Measurements from ENCODE around the gene PRDM15.

Gene PRDM15

GRCh38 chr21:41899426-41900202 is 20.5 kb upstream of the PRDM15 start:
- peak overlapping the region; percentile 70 for H3K4me3 ChIP-seq (ENCODE audit: low read length, poor library complexity, severe bottlenecking)
- peak overlapping the region; percentile 86 for H3K4me2 ChIP-seq (ENCODE audit: low read depth, low read length, poor library complexity, severe bottlenecking)
- H3K27me3 ChIP-seq (ENCODE audit: insufficient read depth, low read length, poor library complexity, severe bottlenecking), result no peaks in the 10 kb centered on the region
- no peak for TF ChIP-seq EZH2phosphoT487 (IDR thresholded peaks at IDR 0.05; ENCODE audit: borderline replicate concordance)
- TF ChIP-seq CTCF (conservative IDR thresholded peaks at IDR 0.05; ENCODE audit: low read length), result peak; percentile 21; the same call in 1 of the 2 replicates
- H3K9me3 ChIP-seq (ENCODE audit: insufficient read depth, low read depth, low read length), result no peaks in the 10 kb centered on the region
- peaks cover 25% of the 10 kb centered on the region for H3F3A ChIP-seq (ENCODE audit: low read depth)
- peak overlapping the region; percentile 28; the same call in 1 of the 2 replicates for H2AFZ ChIP-seq (ENCODE audit: low read length)
- H3K9ac ChIP-seq (ENCODE audit: low read depth, low read length, poor library complexity, severe bottlenecking), result peak overlapping the region; percentile 95
- H3K36me3 ChIP-seq (ENCODE audit: insufficient read depth, low read length), result no peaks in the 10 kb centered on the region
- peaks cover 92% of the 10 kb centered on the region for H3K4me1 ChIP-seq (ENCODE audit: insufficient read depth, low read length, poor library complexity, severe bottlenecking)
- no peaks in the 10 kb centered on the region for H3K9me2 ChIP-seq (replicated peaks; ENCODE audit: low read depth, low read length)
- H4K20me1 ChIP-seq (ENCODE audit: insufficient read depth, low read length, poor library complexity, severe bottlenecking), result no peaks in the 10 kb centered on the region
- peaks cover 40% of the 10 kb centered on the region for H3K79me2 ChIP-seq (ENCODE audit: insufficient read depth, low read length)

GRCh38 chr21:41898998-41899397 is 19.9 kb upstream of the PRDM15 start:
- peak overlapping the region; percentile 95 for H3K9ac ChIP-seq (ENCODE audit: low read depth, low read length, poor library complexity, severe bottlenecking)
- H3K4me2 ChIP-seq (ENCODE audit: low read depth, low read length, poor library complexity, severe bottlenecking), result peak overlapping the region; percentile 86
- peaks cover 92% of the 10 kb centered on the region for H3K4me1 ChIP-seq (ENCODE audit: insufficient read depth, low read length, poor library complexity, severe bottlenecking)
- no peaks in the 10 kb centered on the region for H3K36me3 ChIP-seq (ENCODE audit: insufficient read depth, low read length)
- no peaks in the 10 kb centered on the region for H3K27me3 ChIP-seq (ENCODE audit: insufficient read depth, low read length, poor library complexity, severe bottlenecking)
- TF ChIP-seq EZH2phosphoT487 (IDR thresholded peaks at IDR 0.05; ENCODE audit: borderline replicate concordance), result no peak
- no peak for TF ChIP-seq CTCF (conservative IDR thresholded peaks at IDR 0.05; ENCODE audit: low read length)
- no peaks in the 10 kb centered on the region for H3K9me2 ChIP-seq (replicated peaks; ENCODE audit: low read depth, low read length)
- peaks cover 46% of the 10 kb centered on the region for H3K79me2 ChIP-seq (ENCODE audit: insufficient read depth, low read length)
- H4K20me1 ChIP-seq (ENCODE audit: insufficient read depth, low read length, poor library complexity, severe bottlenecking), result no peaks in the 10 kb centered on the region
- H3F3A ChIP-seq (ENCODE audit: low read depth), result peaks cover 25% of the 10 kb centered on the region
- H2AFZ ChIP-seq (ENCODE audit: low read length), result no peak overlapping the region
- H3K9me3 ChIP-seq (ENCODE audit: insufficient read depth, low read depth, low read length), result no peaks in the 10 kb centered on the region
- peak overlapping the region; percentile 70 for H3K4me3 ChIP-seq (ENCODE audit: low read length, poor library complexity, severe bottlenecking)

- Histone ChIP-seq H3K9me2 (replicated peaks; ENCODE audit: low read depth, low read length) (no peaks in the 10 kb centered on the region), H3K4me3 (ENCODE audit: low read length, poor library complexity, severe bottlenecking) (peak overlapping the region; percentile 70), H2AFZ (ENCODE audit: low read length) (no peak overlapping the region)
Observed at GRCh38 chr21:41897700-41898099, 18.6 kb upstream of the PRDM15 start.

More at GRCh38 chr21:41897700-41898099, 18.6 kb upstream of the PRDM15 start:
- peak overlapping the region; percentile 95 for H3K9ac ChIP-seq (ENCODE audit: low read depth, low read length, poor library complexity, severe bottlenecking)
- H3F3A ChIP-seq (ENCODE audit: low read depth), result peaks cover 25% of the 10 kb centered on the region
- peaks cover 58% of the 10 kb centered on the region for H3K79me2 ChIP-seq (ENCODE audit: insufficient read depth, low read length)
- no peaks in the 10 kb centered on the region for H3K27me3 ChIP-seq (ENCODE audit: insufficient read depth, low read length, poor library complexity, severe bottlenecking)
- H3K4me1 ChIP-seq (ENCODE audit: insufficient read depth, low read length, poor library complexity, severe bottlenecking), result peaks cover 83% of the 10 kb centered on the region
- no peaks in the 10 kb centered on the region for H4K20me1 ChIP-seq (ENCODE audit: insufficient read depth, low read length, poor library complexity, severe bottlenecking)
- H3K4me2 ChIP-seq (ENCODE audit: low read depth, low read length, poor library complexity, severe bottlenecking), result peak overlapping the region; percentile 86
- no peaks in the 10 kb centered on the region for H3K36me3 ChIP-seq (ENCODE audit: insufficient read depth, low read length)
- TF ChIP-seq CTCF (conservative IDR thresholded peaks at IDR 0.05; ENCODE audit: low read length), result no peak
- TF ChIP-seq EZH2phosphoT487 (IDR thresholded peaks at IDR 0.05; ENCODE audit: borderline replicate concordance), result no peak
- no peaks in the 10 kb centered on the region for H3K9me3 ChIP-seq (ENCODE audit: insufficient read depth, low read depth, low read length)
